Stimulated activated naive CD4-positive, alpha-beta T cell treated with Interleukin-2 at 50 U/mL for 16 hours (primary cell): ENCODE measurements around the gene RAB9B.
"Not testable (repeated sequence)": the region's sequence is repeated elsewhere in the genome, so short reads cannot be mapped to it uniquely, and the experiment has no call there.

Source experiments
- DNase-seq: peaks from one replicate; lab custom pipeline; 2025; lab: John Stamatoyannopoulos, UW

RAB9B gene, protein sequence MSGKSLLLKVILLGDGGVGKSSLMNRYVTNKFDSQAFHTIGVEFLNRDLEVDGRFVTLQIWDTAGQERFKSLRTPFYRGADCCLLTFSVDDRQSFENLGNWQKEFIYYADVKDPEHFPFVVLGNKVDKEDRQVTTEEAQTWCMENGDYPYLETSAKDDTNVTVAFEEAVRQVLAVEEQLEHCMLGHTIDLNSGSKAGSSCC

GRCh38 chrX:103831803-103832544 lies at the start of gene RAB9B:
Gene RAB9B, minus strand, starts transcription at chrX:103832257. Its CDS starts 6,473 bp downstream, at chrX:103825784.
- DNase-seq = peak; percentile 54

GRCh38 chrX:103879339-103879738 lies 47.3 kb upstream of the RAB9B start:
- no peak for DNase-seq

GRCh38 chrX:103878466-103879122 lies 46.5 kb upstream of the RAB9B start:
- no peak for DNase-seq

DNA sequence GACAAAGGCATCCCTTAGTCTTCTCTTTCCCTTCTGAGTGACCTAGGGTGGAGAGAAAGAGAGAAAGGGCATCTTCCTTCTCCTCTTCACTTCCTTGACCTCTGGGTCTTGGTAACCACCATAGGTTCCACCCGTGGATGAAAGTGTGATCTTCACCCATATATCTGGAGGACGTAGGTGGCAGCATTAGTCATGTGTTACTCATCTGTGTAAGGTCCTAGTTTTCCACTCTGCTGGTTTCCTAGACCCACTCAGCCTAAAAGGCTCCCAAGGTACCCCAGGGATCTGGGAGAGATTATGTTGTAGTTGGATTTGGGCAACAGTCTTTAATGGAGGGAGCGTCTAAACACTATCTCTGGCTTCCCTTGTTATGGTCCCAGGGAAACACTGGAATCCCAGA lies 45.5 kb upstream of the RAB9B start:
- no peak for DNase-seq

- DNase-seq = no peak
Measured at GRCh38 chrX:103864886-103865534, 33.0 kb upstream of the RAB9B start.

DNA sequence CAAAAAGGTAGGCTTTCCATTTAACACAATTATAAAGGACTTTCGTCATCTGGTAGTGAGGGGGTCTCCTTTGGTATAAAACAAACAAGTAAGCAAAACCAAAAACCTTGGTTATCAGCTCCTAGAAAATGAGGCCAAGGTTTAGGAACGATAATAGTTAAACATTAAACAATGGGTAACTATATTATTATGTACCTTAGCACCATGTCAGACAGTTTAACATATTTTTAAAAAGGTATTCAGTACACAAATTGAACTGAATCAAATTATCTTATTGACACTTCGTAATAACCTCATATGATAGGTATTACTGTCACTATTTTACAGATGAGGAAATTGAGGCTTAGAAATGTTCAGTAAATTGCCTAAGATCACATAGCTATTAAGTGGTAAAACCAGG lies 32.1 kb upstream of the RAB9B start:
- no peak for DNase-seq

GRCh38 chrX:103861200-103861599 lies 29.1 kb upstream of the RAB9B start:
- no peak for DNase-seq

GRCh38 chrX:103849558-103849957 lies 17.5 kb upstream of the RAB9B start:
- DNase-seq = no peak

GRCh38 chrX:103847174-103847870 lies 15.3 kb upstream of the RAB9B start:
- no peak for DNase-seq

DNA sequence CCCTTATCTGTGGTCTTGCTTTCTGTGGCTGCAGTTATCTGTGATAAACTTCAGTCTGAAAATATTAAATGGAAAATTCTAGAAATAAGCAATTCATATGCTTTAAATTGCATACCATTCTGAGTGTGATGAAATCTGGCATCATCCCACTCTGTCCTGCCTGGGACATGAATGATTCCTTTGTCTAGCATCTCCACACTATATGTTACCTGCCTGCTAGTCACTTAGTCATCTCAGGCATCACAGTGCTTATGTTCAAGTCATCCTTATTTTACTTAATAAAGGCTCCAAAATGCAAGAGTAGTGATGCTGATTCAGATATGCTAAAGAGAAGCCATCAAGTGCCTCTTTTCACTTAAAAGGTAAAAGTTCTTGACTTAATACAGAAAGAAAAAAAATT lies 14.3 kb upstream of the RAB9B start:
- DNase-seq = no peak

DNA sequence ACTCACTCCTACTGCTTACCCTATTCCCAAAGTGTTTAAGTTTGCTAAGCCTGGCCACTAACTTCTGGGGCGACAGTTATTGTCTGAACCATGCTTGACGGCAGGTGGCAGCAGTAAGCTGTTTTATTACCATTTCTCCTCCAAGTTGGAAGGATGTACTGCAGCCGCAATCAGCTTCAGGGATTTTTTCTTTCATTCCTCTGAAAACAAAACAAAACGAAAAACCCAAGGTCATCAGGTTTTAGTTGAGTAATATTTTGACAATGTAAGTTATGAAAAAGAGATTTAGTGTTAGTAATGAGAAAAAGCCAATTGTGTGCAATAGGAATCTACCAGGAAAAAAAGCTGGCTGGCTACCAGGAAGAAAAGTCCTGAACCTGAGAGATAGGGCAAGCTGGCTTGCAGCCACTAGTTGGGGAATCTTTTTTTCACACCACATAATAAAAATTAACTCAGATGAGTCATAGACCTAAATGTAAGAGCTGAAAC lies 13.2 kb upstream of the RAB9B start:
- peak; percentile 11 for DNase-seq

- DNase-seq = no peak
Measured at GRCh38 chrX:103839404-103839803, 7.3 kb upstream of the RAB9B start.

DNA sequence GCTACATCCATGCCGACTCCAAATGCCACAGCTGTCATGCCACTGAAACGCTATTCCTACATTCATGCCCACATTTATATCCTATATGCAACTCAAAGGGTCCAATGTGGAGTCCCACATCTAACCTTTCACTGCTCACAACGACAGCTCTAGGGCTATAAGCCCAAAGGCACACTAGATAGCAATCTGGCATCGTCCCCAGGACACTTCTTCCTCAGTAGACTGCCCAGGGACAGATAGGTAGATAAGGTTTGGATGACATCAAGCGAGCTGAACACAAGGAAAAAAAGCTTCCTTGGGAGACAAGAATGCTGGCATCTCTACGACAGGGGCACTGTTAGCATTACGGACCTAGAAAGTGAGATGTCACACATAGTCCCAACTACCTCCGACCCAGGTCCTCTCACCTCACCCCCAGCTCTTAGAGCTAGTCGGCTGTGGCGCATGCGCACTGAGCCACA lies 685 bp downstream of the RAB9B start:
- DNase-seq = no peak

GRCh38 chrX:103830848-103831247 lies 1.2 kb downstream of the RAB9B start:
- DNase-seq = no peak

DNA sequence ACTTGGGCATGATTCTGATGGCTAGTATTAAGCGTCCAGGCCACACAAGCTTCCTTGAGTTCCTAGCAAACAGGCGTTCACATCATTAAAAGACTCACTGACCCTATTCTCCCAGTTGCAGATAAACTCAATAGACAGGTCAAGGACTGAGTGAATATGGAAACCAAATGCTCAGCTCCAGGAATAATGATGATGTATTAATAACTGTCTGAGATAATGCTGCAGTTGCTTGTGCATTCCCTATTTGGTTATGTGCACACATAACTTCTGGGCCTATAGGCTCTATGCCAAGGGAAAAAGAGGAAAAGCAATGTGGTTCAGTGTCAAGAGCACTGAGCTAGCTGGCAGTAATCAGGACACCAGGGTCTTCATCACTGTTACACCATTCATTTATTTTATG lies 3.5 kb downstream of the RAB9B start:
- no peak for DNase-seq

GRCh38 chrX:103825881-103826280 lies 6.2 kb downstream of the RAB9B start:
- DNase-seq = no peak

GRCh38 chrX:103823591-103823990 lies 8.5 kb downstream of the RAB9B start:
- no peak for DNase-seq

GRCh38 chrX:103820802-103821201 lies 11.3 kb downstream of the RAB9B start:
- DNase-seq = not testable (repeated sequence)

DNA sequence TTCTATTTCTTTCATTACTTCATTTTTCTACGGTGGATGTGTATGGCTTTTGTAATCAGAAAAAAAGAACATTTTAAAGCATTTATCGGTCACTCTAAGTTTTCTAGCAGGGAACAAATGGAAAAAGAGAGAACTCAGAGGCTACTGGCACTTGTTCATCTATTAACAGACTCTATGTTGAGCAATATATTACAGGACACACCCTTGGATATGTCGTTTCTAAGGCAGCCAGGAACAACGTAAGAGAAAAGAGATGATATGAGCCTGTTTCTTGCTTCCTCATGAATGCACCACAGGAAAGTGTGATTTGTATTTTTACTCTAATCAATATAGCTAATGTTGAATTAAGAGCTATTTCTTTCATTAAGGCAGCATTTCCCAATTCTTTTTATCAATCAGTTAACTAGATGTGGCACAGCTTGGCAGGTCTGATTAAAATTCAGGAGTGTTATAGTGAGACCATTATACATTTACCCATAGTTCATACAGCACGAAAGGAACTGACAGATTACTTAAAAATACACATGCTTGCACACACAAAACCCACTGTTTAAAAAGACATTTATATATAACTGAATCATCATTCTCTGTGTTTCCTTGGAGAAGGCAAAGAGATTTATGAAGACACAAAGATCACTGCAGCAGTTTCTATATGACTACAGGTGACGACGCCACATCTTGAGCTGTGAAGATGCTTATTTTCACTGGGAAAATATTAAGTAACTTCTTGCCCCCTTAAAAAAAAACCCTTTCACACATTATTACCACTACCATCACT lies 13.0 kb downstream of the RAB9B start:
- no peak for DNase-seq

DNA sequence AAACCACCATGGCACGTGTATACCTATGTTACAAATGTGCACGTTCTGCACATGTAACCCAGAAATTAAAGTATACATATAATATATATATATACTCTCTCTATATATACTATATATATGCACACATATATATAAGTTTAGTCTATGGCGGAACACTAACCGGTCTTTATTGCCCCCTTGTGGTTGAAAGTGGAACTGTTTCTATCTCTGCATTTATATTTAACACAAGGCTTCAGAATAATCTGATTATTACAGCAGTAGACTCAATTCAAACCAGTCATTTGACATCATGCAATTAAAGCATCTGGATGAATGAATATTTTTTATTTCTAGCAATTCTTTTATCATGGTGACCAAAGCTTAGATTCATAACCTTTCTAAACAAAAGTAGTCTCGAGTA lies 14.6 kb downstream of the RAB9B start:
- DNase-seq = no peak

DNA sequence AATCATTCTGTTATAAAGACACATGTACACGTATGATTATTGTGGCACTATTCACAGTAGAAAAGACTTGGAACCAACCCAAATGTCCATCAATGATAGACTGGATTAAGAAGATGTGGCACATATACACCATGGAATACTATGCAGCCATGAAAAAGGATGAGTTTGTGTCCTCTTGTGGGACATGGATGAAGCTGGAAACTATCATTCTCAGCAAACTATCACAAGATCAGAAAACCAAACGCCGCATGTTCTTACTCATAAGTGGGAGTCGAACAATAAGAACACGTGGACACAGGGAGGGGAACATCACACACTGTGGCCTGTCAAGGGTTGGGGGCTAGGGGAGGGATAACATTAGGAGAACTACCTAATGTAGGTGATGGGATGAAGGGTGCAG lies 15.0 kb downstream of the RAB9B start:
- DNase-seq = not testable (repeated sequence)
